Measurements from ENCODE around the gene CAMTA1.

- TF ChIP-seq POLR2A (IDR thresholded peaks at IDR 0.05) (no peak), CTCF (IDR thresholded peaks at IDR 0.05) (no peak)
Observed at GRCh38 chr1:7476861-7477547, 691.8 kb downstream of the CAMTA1 start.
